HepG2 (cell line): ENCODE data around the gene PLCB4. TPM values are rescaled to one million over a fixed set of nuclear protein-coding genes. Genes with fewer than 3 reads are reported as not detected.
A peak's percentile ranks its signal among the peaks of the same experiment; 100 is the strongest.

Source experiments
- AHR ChIP-seq: IDR thresholded peaks from 2 replicates; pipeline ENCODE4 v1.6.1; 2018; ENCODE audit warnings: missing genetic modification reagents, missing compliant biosample characterization
- NCOA1 ChIP-seq: sonication (generic); formaldehyde crosslinking; IDR thresholded peaks from 2 replicates; pipeline ENCODE4 v1.9.0; 2021; ENCODE audit warnings: missing genetic modification reagents
- SUZ12 ChIP-seq: fragments of 150-350 bp; IDR thresholded peaks from 2 replicates; pipeline ENCODE4 v1.6.1; 2014; ENCODE audit warnings: low read depth, low read length
- ZFAT ChIP-seq: sonication (generic); formaldehyde crosslinking; conservative IDR thresholded peaks from 2 replicates; pipeline ENCODE4 v1.8.1; 2023; ENCODE audit warnings: missing genetic modification reagents, inconsistent platforms
- ZFP1 ChIP-seq: IDR thresholded peaks from 2 replicates; pipeline ENCODE4 v1.6.1; 2016
- ZMAT3 ChIP-seq: sonication (generic); formaldehyde crosslinking; conservative IDR thresholded peaks from 2 replicates; pipeline ENCODE4 v1.7.0; 2021; ENCODE audit warnings: missing genetic modification reagents
- ZNF296 ChIP-seq: sonication (generic); formaldehyde crosslinking; conservative IDR thresholded peaks from 2 replicates; pipeline ENCODE4 v1.5.0; 2020; ENCODE audit warnings: mild to moderate bottlenecking, missing genetic modification reagents
- ZNF569 ChIP-seq: sonication (generic); formaldehyde crosslinking; IDR thresholded peaks from 2 replicates; pipeline ENCODE4 v1.5.0; 2020; ENCODE audit warnings: mild to moderate bottlenecking, missing genetic modification reagents, moderate library complexity, borderline replicate concordance
- ZNF629 ChIP-seq: sonication (generic); formaldehyde crosslinking; conservative IDR thresholded peaks from 2 replicates; pipeline ENCODE4 v1.5.0; 2020; ENCODE audit warnings: missing genetic modification reagents
- ZNF670 ChIP-seq: sonication (generic); formaldehyde crosslinking; IDR thresholded peaks from 2 replicates; pipeline ENCODE4 v1.8.0; 2022; ENCODE audit warnings: mild to moderate bottlenecking, missing genetic modification reagents, borderline replicate concordance
- ZNF781 ChIP-seq: sonication (generic); formaldehyde crosslinking; IDR thresholded peaks from 2 replicates; pipeline ENCODE4 v1.5.1; 2020; ENCODE audit warnings: borderline replicate concordance, mild to moderate bottlenecking, missing genetic modification reagents; ENCODE audit errors: not compliant biosample characterization
- polyA plus RNA-seq, 8 experiments: library from polyadenylated mRNA; depleted of rRNA in 3 of 8; stranded (reverse) in 7 of 8; unstranded in 1 of 8; fragments of >200 nt; fragmentation: Illumina TruSeq in 4 of 8; extraction: Trizol in 4 of 8; gene quantifications; 2 replicates each; pipeline versions ENCODE4 v1.2.1 to v1.2.3, GENCODE V29; 2011 to 2016; ENCODE audit warnings: low read depth in 4 of 8, missing spikeins in 1 of 8, mixed read lengths in 1 of 8; ENCODE audit not compliant: insufficient read depth in 1 of 8
- total RNA-seq, 5 experiments: library from RNA; depleted of rRNA; stranded (reverse); fragments of >200 nt; fragmentation: Illumina TruSeq; extraction: Trizol; gene quantifications; 2 replicates each; pipeline ENCODE4 v1.2.3, GENCODE V29; 2016; ENCODE audit warnings: low read depth in 1 of 5
- TF ChIP-seq, protein P1 (sequence below): sonication (generic); formaldehyde crosslinking; IDR thresholded peaks from 2 replicates; pipeline ENCODE4 v1.4.0; 2020; ENCODE audit warnings: mild to moderate bottlenecking, missing genetic modification reagents
- TF ChIP-seq, protein P2 (sequence below): sonication (generic); formaldehyde crosslinking; IDR thresholded peaks from 2 replicates; pipeline ENCODE4 v1.5.1; 2020; ENCODE audit warnings: mild to moderate bottlenecking, missing genetic modification reagents, moderate library complexity
- TF ChIP-seq, protein P3 (sequence below): sonication (generic); formaldehyde crosslinking; IDR thresholded peaks from 2 replicates; pipeline ENCODE4 v1.4.0; 2020; ENCODE audit warnings: missing genetic modification reagents

Gene PLCB4
- total and polyA plus RNA-seq, 2 of the 13 experiments (the other 11 are each of a cell fraction or from before 2014, with no cell fraction given): 0.01 TPM; not detected in 1

DNA sequence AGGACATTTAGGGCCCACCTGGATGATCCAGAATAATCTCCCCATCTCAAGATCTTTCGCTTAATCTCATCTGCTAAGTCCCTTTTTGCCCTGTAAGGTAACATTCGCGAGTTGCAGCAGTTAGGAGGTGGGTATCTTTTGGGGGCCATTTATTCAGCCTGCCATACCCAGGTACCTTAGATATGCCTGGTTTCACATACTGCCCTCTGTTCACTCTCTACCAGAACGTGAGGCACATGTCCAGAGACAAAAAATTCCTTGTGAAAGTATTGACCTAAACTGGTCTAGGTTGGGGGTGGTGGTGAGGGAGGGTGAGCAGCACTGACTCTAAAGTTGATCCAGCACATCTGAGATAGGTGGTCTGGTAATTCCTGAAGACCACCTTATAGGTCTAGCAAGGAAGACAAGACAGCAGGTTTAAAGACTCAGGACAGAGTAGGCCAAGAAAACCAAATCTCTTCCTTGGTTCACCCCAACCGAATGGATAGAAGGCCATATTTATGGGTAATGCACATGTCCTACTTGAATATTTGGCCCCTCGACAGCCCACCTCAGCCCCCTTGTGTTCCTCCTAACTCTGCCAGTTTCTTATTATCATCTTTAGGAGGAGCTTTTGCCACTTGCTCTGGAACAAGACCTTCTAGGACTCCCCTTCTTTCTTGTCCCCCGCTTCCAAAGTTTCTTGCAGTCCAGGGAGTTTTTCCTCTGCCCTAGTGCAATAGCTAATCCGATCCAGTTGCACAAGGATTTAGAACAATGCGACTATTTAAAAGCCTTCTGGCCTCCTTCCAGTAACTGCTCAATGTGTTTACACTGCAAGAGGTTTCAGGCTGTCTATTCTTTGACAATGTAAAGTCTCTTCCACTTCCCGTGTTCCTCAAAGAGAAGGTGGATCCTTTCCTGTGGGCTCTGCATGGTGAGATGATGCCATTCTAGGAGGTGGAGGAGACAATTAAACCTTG is 232.5 kb downstream of the PLCB4 start (continued):
- TF ChIP-seq, protein P1, sequence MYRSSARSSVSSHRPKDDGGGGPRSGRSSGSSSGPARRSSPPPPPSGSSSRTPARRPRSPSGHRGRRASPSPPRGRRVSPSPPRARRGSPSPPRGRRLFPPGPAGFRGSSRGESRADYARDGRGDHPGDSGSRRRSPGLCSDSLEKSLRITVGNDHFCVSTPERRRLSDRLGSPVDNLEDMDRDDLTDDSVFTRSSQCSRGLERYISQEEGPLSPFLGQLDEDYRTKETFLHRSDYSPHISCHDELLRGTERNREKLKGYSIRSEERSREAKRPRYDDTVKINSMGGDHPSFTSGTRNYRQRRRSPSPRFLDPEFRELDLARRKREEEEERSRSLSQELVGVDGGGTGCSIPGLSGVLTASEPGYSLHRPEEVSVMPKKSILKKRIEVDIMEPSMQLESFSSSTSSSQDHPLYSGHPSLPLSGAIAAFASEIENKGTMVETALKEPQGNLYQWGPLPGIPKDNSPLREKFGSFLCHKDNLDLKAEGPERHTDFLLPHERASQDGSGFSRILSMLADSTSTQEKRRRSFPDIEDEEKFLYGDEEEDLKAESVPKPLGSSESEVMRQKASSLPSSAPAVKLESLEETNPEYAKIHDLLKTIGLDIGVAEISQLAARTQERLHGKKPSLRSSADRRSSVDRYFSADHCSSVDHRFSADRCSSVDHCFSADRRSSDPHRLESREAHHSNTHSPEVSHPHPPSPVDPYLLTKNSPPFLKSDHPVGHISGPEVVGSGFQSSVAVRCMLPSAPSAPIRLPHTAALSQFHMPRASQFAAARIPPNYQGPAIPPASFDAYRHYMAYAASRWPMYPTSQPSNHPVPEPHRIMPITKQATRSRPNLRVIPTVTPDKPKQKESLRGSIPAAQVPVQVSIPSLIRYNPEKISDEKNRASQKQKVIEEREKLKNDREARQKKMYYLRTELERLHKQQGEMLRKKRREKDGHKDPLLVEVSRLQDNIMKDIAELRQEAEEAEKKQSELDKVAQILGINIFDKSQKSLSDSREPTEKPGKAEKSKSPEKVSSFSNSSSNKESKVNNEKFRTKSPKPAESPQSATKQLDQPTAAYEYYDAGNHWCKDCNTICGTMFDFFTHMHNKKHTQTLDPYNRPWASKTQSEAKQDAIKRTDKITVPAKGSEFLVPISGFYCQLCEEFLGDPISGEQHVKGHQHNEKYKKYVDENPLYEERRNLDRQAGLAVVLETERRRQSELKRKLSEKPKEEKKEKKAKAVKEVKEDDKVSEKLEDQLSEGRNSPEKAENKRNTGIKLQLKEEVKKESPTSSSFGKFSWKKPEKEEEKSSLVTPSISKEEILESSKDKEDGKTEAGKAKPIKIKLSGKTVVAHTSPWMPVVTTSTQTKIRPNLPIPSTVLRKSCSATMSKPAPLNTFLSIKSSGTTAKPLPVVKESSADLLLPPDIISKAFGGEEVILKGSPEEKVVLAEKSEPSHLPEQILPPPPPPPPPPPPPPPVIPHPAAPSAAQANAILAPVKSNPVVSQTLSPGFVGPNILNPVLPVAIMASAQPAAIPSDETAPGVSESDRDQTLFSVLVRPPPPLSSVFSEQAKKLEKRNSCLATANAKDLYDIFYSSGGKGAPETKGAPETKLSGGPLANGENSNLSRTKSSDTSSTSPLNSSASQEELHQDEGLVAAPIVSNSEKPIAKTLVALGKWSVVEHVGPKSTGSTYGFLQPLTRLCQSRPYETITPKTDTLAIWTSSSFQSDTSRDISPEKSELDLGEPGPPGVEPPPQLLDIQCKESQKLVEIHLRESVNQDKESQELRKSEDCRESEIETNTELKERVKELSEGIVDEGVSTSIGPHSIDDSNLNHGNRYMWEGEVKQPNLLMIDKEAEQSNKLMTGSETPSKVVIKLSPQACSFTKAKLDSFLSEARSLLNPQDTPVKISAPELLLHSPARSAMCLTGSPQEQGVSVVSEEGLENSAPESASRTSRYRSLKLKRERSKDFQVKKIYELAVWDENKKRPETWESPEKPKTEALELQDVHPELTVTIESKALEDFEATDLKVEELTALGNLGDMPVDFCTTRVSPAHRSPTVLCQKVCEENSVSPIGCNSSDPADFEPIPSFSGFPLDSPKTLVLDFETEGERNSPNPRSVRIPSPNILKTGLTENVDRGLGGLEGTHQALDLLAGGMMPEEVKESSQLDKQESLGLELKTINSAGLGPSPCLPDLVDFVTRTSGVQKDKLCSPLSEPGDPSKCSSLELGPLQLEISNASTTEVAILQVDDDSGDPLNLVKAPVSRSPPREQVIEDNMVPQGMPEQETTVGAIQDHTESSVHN (CRISPR knock-in tag): no peak
- TF ChIP-seq ZFP1 (CRISPR knock-in tag) (peak; percentile 95), ZNF670 (no peak), ZNF781 (CRISPR knock-in tag) (peak; percentile 49), ZMAT3 (CRISPR knock-in tag) (0 out of 2 replicates have a peak, but pooled peaks have one; percentile 38), ZNF629 (CRISPR knock-in tag) (0 out of 2 replicates have a peak, but pooled peaks have one; percentile 20), AHR (CRISPR knock-in tag) (no peak), ZNF569 (CRISPR knock-in tag) (no peak), NCOA1 (no peak), ZNF296 (CRISPR knock-in tag) (no peak), ZFAT (no peak), SUZ12 (no peak)
- TF ChIP-seq, protein P2, sequence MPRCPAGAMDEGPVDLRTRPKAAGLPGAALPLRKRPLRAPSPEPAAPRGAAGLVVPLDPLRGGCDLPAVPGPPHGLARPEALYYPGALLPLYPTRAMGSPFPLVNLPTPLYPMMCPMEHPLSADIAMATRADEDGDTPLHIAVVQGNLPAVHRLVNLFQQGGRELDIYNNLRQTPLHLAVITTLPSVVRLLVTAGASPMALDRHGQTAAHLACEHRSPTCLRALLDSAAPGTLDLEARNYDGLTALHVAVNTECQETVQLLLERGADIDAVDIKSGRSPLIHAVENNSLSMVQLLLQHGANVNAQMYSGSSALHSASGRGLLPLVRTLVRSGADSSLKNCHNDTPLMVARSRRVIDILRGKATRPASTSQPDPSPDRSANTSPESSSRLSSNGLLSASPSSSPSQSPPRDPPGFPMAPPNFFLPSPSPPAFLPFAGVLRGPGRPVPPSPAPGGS: no peak
- TF ChIP-seq, protein P3, sequence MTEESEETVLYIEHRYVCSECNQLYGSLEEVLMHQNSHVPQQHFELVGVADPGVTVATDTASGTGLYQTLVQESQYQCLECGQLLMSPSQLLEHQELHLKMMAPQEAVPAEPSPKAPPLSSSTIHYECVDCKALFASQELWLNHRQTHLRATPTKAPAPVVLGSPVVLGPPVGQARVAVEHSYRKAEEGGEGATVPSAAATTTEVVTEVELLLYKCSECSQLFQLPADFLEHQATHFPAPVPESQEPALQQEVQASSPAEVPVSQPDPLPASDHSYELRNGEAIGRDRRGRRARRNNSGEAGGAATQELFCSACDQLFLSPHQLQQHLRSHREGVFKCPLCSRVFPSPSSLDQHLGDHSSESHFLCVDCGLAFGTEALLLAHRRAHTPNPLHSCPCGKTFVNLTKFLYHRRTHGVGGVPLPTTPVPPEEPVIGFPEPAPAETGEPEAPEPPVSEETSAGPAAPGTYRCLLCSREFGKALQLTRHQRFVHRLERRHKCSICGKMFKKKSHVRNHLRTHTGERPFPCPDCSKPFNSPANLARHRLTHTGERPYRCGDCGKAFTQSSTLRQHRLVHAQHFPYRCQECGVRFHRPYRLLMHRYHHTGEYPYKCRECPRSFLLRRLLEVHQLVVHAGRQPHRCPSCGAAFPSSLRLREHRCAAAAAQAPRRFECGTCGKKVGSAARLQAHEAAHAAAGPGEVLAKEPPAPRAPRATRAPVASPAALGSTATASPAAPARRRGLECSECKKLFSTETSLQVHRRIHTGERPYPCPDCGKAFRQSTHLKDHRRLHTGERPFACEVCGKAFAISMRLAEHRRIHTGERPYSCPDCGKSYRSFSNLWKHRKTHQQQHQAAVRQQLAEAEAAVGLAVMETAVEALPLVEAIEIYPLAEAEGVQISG (CRISPR knock-in tag): peak; percentile 47; the same call in 1 of the 2 replicates
